ENCODE measurements around the gene ELOVL6. TPM values are rescaled to one million over a fixed set of nuclear protein-coding genes. Genes with fewer than 3 reads are reported as not detected.

The ELOVL6 gene
- total and polyA plus RNA-seq, 5 experiments from 2014 or later, result 0.11 to 3.0 (median 0.57) TPM

DNA sequence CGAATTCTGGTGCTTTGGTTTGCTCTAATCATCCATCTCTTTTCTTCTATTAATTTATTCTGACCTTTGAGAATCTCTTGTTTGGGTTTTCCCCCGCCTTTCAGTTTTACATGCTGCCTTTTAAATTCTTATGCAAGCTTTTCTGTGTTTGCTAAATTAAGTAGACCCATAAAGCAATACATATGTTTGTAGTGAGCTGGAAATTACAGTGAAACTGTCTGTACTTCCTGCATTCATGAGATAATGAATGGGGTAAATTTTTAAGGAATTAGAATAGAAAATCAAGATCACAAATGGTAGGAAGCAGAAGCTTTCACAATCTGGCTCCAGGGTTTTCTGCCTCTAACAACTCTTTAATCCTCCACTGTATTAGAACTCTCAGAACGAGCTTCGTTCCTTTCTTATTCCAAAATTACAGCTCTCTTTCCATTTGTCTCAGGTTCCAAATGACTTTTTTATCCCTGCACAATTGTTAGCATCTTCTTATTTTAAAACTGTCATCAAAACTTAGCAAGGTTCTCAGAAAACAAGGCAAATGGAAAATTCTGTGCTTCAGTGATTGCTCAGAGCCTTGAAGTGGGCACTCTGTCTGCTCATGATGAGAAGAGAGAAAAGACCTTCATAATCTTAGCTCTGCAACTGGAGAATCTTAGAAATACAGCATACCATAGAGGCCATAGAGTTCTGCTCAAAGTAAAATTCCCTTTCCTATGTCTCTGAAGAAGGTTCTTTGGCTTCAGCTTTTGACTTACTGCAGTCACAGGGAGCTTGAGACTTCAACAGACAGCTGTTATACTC lies 177.6 kb downstream of the ELOVL6 start:
- POLR2A ChIA-PET, result no interaction called here
- no peak for ATAC-seq
- peaks cover 0 to 12% (median 4%) of the 10 kb centered on the region in 9 donors for H3K9me3 Mint-ChIP-seq
- no peaks in the 10 kb centered on the region for H3K27me3 Mint-ChIP-seq
- DNase-seq, result no peak
- H3K27ac Mint-ChIP-seq, result no peak overlapping the region
- no peak overlapping the region for H3K4me3 Mint-ChIP-seq
- peaks cover 0 to 3% (median 0%) of the 10 kb centered on the region in 3 donors for H3K36me3 Mint-ChIP-seq
- H3K4me1 Mint-ChIP-seq, result peaks cover 0 to 2% (median 0%) of the 10 kb centered on the region in 4 donors

DNA sequence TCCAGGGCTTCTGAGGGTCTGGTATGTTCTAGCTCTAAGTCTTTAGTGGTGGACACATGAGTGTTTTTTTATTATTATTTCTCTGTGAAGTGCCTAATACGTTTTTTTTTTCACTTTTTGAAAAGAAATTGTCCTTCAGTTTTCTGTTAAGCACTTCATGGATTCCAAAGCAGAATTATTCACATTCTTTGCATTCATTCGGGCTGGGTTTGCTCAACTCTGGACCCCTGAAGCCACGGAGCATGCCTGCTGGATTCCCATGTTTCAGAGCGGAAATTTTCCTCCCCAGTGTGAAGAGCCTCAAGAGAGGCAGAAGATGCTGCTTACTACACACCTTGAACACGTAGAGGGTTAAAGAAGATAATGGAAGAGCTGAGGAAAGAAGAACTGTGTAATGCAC lies 178.3 kb downstream of the ELOVL6 start:
- Mint-ChIP-seq H3K27me3 (no peaks in the 10 kb centered on the region), H3K9me3 (peaks cover 0 to 12% (median 4%) of the 10 kb centered on the region in 9 donors), H3K4me3 (no peak overlapping the region), H3K4me1 (peaks cover 0 to 2% (median 0%) of the 10 kb centered on the region in 4 donors), H3K36me3 (peaks cover 0 to 3% (median 0%) of the 10 kb centered on the region in 3 donors), H3K27ac (peak overlapping the region in 1 of 10 donors; percentile 31)
- POLR2A ChIA-PET, result no interaction called here
- ATAC-seq (no peak), DNase-seq (no peak)

DNA sequence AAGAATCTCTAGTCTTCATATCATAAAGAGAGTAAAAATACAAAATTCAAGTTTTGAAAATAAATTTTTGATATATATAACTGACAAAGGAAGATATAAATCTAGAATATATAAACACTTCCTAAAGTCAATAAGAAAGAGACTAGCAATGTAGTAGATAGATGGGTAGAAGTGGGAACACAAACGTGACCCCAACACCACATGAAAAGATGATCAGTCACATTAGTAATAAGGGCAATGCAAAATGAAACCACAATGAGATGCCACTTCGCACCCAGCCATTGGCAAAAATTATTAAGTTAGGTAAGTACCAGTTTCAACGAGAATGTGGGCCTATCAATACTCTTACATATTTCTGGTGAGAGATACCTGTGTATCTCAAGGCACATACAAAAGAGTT lies 179.3 kb downstream of the ELOVL6 start:
- POLR2A ChIA-PET, result no interaction called here
- Mint-ChIP-seq H3K4me3 (no peak overlapping the region), H3K9me3 (peaks cover 0 to 12% (median 4%) of the 10 kb centered on the region in 9 donors), H3K27me3 (peaks cover 0 to 3% (median 0%) of the 10 kb centered on the region in 5 donors), H3K36me3 (peaks cover 0 to 3% (median 0%) of the 10 kb centered on the region in 3 donors), H3K4me1 (peaks cover 0 to 2% (median 0%) of the 10 kb centered on the region in 4 donors), H3K27ac (no peak overlapping the region)
- ATAC-seq (no peak), DNase-seq (no peak)

DNA sequence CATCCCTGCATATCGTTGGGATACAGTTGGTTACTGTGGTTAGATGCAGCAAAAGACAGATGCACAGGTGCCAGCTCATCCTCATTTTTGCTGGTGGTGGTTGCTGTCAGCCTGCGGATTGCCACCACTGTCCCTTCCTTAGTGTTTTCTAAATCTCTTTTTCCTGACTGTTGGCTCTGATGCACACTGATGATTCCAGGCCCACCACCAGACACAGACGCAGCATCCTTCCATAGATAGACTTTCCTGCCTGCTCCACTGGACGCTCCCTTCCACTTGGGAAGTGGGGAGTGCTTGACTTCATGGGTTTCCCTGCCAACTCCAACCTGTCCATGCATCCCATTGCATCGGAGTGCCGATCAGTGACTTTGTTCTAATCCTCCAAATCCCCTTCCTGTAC lies 184.2 kb downstream of the ELOVL6 start:
- H3K4me3 Mint-ChIP-seq, result no peak overlapping the region
- peaks cover 0 to 3% (median 0%) of the 10 kb centered on the region in 3 donors for H3K36me3 Mint-ChIP-seq
- ATAC-seq (no peak), DNase-seq (no peak)
- peaks cover 0 to 8% (median 2%) of the 10 kb centered on the region in 9 donors for H3K9me3 Mint-ChIP-seq
- peak overlapping the region in 1 of 10 donors; percentile 5 for H3K27ac Mint-ChIP-seq
- POLR2A ChIA-PET, result no interaction called here
- H3K4me1 Mint-ChIP-seq, result no peaks in the 10 kb centered on the region
- peaks cover 0 to 4% (median 0%) of the 10 kb centered on the region in 5 donors for H3K27me3 Mint-ChIP-seq

DNA sequence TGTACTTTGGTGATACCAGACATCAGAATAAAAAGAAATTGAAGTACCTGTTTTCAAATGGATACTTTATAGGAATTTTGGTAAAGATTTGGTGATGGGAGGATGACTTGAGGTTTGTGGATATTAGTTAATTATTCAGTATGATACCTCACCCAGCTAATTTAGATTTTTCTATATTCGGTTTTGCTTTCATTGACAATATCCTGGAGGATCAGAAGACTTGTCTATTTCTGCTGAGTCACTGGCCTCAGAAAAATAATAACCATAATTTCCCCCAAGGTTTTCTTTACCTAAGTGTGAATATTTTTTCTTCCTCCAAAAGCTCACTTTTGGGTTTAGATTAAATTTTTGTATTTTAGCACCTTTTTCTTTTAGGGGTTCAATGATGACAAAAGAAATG lies 185.5 kb downstream of the ELOVL6 start:
- DNase-seq, result no peak
- Mint-ChIP-seq H3K27me3 (peaks cover 0 to 4% (median 0%) of the 10 kb centered on the region in 5 donors), H3K4me3 (no peak overlapping the region), H3K4me1 (no peaks in the 10 kb centered on the region), H3K36me3 (peaks cover 0 to 3% (median 0%) of the 10 kb centered on the region in 3 donors), H3K27ac (no peak overlapping the region), H3K9me3 (peaks cover 0 to 8% (median 2%) of the 10 kb centered on the region in 9 donors)
- no peak for ATAC-seq
- POLR2A ChIA-PET, result no interaction called here

DNA sequence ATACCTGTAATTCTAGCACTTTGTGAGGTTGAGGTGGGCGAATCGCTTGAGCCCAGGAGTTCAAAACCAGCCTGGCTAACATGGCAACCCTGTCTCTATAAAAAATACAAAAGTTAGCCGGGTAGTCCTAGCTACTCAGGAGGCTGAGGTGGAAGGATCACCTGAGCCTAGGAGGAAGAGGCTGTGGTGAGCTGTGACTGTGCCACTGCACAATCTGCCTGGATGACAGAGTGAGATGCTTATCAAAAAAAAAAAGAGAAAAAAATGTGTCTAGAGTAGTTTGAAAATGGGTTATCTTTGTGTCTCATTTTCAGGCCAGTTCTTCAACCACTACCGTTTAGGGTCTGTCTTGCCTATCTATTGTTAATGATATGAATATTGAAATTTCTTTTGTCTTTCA lies 187.6 kb downstream of the ELOVL6 start:
- no peaks in the 10 kb centered on the region for H3K36me3 Mint-ChIP-seq
- no peaks in the 10 kb centered on the region for H3K9me3 Mint-ChIP-seq
- peaks cover 0 to 4% (median 0%) of the 10 kb centered on the region in 5 donors for H3K27me3 Mint-ChIP-seq
- no peak for DNase-seq
- H3K4me1 Mint-ChIP-seq, result no peaks in the 10 kb centered on the region
- no peak for ATAC-seq
- H3K27ac Mint-ChIP-seq, result no peak overlapping the region
- H3K4me3 Mint-ChIP-seq, result no peak overlapping the region
- POLR2A ChIA-PET, result no interaction called here

DNA sequence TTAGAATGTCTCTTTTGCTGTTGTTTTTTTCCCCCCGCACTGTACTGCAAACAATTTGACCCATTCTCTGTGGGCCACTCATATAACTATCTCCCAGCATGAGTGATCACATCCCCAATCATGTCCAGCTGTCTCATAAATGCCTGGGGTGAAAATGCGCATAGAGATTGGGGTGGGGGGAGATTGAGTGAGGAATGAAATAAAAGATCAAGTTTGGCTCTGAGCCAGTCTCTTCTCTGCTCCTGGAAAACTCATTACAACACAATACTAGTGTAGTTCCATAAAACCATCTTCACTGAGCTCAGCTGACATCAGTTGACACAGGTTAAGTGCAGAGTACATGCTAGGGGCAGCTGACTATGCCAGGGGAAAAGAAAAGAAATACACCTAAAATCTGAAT lies 188.9 kb downstream of the ELOVL6 start:
- no peak overlapping the region for H3K4me3 Mint-ChIP-seq
- no peaks in the 10 kb centered on the region for H3K9me3 Mint-ChIP-seq
- no peak overlapping the region for H3K27ac Mint-ChIP-seq
- no peaks in the 10 kb centered on the region for H3K36me3 Mint-ChIP-seq
- no peak for ATAC-seq
- DNase-seq, result no peak
- H3K4me1 Mint-ChIP-seq, result no peaks in the 10 kb centered on the region
- H3K27me3 Mint-ChIP-seq, result peaks cover 0 to 4% (median 0%) of the 10 kb centered on the region in 5 donors
- POLR2A ChIA-PET, result no interaction called here

DNA sequence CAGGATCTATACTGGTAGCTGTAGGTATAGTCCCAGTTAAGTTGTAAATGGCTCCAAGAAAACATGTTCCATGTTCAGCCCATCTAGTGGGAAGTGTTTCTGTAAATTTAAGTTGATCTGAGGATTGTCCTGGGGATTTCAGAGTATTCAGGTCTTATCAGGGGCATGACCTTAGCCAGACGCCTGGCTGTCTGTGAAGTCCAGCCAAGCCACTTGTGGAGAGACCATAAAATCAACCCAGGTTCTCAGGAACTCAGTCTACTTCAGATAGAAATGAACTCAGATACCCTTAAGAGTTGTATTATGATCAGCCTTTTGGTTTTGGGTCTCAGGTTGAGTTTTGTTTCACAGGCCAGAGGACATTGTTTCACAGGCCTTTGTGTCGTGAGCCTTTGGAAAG lies 189.9 kb downstream of the ELOVL6 start:
- Mint-ChIP-seq H3K4me3 (no peak overlapping the region), H3K36me3 (no peaks in the 10 kb centered on the region), H3K27ac (no peak overlapping the region), H3K9me3 (no peaks in the 10 kb centered on the region), H3K27me3 (peaks cover 0 to 3% (median 0%) of the 10 kb centered on the region in 5 donors), H3K4me1 (no peaks in the 10 kb centered on the region)
- no peak for DNase-seq
- POLR2A ChIA-PET, result no interaction called here
- no peak for ATAC-seq

DNA sequence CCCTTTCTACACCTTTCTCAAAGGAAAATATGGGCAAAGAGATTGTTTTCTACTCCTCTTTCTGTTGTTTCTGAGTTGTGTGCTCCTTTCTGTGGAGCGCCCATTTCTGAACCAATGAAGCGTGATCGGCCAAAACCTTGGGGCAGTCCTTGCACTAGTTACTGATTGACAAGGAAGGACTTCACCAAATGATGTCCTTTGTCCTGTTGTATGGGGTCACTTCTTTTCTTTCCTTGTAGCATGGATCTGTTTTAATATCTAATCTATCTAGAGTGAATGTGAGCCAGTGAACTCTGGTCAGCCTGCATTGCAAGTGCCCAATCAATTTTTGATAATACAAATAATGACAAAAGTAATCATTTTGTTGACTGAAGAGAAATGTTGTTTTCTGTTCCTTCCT lies 191.2 kb downstream of the ELOVL6 start:
- DNase-seq (no peak), ATAC-seq (no peak)
- H3K4me3 Mint-ChIP-seq, result no peak overlapping the region
- no peaks in the 10 kb centered on the region for H3K27me3 Mint-ChIP-seq
- H3K4me1 Mint-ChIP-seq, result no peaks in the 10 kb centered on the region
- H3K27ac Mint-ChIP-seq, result no peak overlapping the region
- POLR2A ChIA-PET, result no interaction called here
- H3K36me3 Mint-ChIP-seq, result no peaks in the 10 kb centered on the region
- H3K9me3 Mint-ChIP-seq, result no peaks in the 10 kb centered on the region

DNA sequence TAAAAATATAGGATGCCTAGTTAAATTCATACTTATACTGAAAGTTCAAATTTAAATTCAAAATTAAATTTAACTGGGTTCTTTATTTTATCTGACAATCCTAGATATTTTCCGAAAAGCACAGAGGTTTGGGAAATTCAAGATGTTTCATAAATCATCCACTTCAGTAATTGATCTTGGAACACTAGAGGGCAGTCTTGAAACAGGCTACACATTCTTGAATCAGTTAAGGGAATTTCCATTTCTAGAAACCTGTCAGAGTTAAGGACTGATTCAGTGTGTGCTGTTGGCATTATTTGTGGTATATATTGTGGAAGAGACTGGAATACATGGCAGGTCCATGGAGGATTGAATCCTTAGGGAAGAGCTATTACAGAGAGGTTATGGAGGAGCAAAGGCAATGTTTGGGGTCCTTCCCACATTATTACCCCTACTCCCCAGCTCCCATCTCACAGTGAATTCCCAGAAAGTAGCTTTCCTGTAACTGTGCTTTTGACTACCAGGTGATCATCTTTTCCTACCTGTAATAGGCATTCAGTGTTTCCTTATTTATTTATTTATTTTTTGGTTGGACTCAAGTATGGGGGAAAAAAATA lies 192.9 kb downstream of the ELOVL6 start:
- no peaks in the 10 kb centered on the region for H3K9me3 Mint-ChIP-seq
- H3K36me3 Mint-ChIP-seq, result no peaks in the 10 kb centered on the region
- DNase-seq (peak in 3 of 10 donors; percentile 58 to 60 (median 59)), ATAC-seq (peak; percentile 37 to 71)
- no peaks in the 10 kb centered on the region for H3K4me1 Mint-ChIP-seq
- POLR2A ChIA-PET, result no interaction called here
- no peak overlapping the region for H3K27ac Mint-ChIP-seq
- H3K27me3 Mint-ChIP-seq, result no peaks in the 10 kb centered on the region
- no peak overlapping the region for H3K4me3 Mint-ChIP-seq

DNA sequence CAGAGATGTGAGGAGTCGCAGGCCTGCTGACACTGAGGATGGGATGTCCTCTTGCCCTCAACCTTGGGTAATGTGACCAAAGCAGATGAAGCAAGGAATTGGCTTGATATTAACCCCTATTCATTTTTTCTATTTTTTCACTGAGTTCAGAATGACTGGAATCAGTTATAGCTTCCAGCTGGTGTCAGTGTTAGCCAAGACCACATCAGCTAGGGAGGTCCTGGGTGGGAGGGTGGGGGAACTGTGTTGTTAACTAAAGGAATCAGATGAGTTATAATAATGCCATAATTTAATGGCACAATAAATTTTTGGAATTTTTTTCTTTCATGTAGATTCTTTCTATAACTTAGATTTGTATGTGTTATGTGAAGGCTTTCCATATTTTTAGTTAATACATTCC lies 193.9 kb downstream of the ELOVL6 start:
- no peak for ATAC-seq
- POLR2A ChIA-PET, result no interaction called here
- Mint-ChIP-seq H3K9me3 (no peaks in the 10 kb centered on the region), H3K4me1 (no peaks in the 10 kb centered on the region), H3K36me3 (no peaks in the 10 kb centered on the region), H3K4me3 (no peak overlapping the region), H3K27ac (no peak overlapping the region), H3K27me3 (no peaks in the 10 kb centered on the region)
- no peak for DNase-seq

DNA sequence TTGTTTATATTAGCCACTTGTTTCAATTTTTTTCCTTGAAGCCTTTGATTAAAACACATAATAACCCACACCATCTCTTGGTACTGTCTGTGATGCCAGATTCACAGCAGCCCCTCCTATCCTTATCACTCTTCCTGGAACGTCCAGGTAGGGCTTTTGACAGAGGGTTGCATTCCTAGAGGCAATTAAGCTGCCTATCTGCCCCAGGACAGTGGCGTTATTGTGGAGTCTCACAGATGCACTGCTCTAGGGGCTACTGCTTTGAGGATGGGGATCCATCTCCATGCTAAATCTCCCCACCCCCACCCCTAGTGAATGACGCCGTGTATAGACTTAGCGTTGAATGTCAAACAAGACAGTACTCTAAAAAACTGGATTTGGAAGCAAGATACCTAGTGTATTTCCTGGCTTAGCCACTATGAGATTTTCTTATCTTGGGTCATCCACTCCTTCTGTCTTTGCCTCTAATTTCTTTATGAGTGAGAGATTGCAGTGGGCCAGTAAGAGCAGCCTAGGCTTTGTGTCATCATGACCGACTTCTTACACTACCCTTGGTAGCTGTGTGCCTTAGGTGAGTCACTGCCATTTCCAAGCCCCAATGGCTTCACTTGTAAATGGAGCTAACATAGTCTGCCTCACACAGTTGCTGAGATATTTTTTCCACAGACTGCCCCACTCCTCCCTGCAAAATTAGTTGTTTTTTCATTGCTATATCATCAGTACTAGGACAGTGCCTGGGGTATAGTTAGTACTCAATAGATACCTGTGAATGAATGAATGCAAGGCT lies 194.8 kb downstream of the ELOVL6 start:
- Mint-ChIP-seq H3K27me3 (peaks cover 0 to 2% (median 0%) of the 10 kb centered on the region in 5 donors), H3K27ac (no peak overlapping the region), H3K4me3 (no peak overlapping the region), H3K9me3 (no peaks in the 10 kb centered on the region), H3K36me3 (no peaks in the 10 kb centered on the region), H3K4me1 (no peaks in the 10 kb centered on the region)
- ATAC-seq (no peak), DNase-seq (no peak)
- POLR2A ChIA-PET, result no interaction called here

DNA sequence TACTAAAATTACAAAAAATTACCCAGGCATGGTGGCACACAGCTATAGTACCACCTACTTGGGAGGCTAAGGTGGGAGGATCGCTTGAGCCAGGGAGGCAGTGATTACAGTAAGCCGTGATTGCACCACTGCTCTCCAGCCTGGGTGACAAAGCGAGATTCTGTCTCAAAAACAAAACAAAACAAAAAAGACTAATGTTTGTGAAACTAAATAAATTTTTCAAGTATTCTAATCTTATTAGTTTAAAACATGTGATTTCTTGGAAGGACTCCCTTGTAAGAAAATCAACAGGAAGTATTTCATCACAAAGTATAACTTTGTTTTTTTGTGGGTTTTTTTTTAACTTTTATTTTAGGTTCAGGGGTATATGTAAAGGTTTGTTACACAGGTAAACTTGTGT lies 196.1 kb downstream of the ELOVL6 start:
- Mint-ChIP-seq H3K4me1 (no peaks in the 10 kb centered on the region), H3K27ac (no peak overlapping the region), H3K4me3 (no peak overlapping the region), H3K27me3 (peaks cover 0 to 2% (median 0%) of the 10 kb centered on the region in 5 donors), H3K36me3 (no peaks in the 10 kb centered on the region), H3K9me3 (no peaks in the 10 kb centered on the region)
- POLR2A ChIA-PET, result no interaction called here
- DNase-seq, result no peak
- no peak for ATAC-seq
